HG02623 (cell line): Measurements from ENCODE around the gene SLC2A9.
A peak's percentile ranks its signal among the peaks of the same experiment; 100 is the strongest.
"Not testable (repeated sequence)": the region's sequence is repeated elsewhere in the genome, so short reads cannot be mapped to it uniquely, and the experiment has no call there.

Experiments used
- ATAC-seq: cut with Tn5 transposase; IDR thresholded peaks from one replicate; pipeline ENCODE4 v1.9.1; 2021; ENCODE audit warnings: moderate library complexity; ENCODE audit not compliant: unreplicated experiment

The SLC2A9 gene

DNA sequence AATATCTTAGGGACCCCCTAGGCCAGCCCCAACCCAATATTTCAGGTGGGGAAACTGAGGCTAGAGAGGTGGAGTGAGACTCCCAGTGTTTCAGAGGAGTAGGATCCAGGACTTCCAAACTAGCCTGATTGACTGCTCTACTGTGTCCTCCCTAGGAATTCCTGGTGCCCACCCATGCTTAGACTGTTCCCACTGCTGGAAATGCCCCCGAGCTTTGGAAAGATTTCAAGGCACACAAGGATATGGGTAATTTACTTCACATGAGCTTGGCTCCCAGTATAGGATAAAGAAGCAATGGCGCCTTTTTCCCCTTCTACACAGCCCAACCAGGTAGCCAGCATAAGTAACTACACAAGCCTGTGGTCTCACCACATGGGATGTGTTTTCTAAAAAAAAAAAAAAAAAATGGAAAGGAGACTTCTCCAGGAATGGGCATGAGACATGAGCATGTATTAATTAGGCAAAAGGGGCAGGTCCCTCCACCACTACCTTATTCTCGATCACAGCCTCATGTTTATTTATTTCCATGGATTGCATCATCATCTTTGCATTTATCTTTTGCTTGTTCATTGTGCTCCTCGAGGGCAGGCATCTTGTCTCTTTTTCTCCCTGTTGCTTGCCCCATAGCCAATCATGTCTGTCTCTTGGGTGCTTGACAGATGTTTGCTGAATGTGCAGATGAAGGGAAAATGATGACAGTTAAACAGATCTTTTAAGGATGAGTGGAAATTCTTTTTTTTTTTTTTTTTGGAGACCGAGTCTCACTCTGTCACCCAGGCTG lies 173.1 kb downstream of the SLC2A9 start:
- ATAC-seq, result no peak

DNA sequence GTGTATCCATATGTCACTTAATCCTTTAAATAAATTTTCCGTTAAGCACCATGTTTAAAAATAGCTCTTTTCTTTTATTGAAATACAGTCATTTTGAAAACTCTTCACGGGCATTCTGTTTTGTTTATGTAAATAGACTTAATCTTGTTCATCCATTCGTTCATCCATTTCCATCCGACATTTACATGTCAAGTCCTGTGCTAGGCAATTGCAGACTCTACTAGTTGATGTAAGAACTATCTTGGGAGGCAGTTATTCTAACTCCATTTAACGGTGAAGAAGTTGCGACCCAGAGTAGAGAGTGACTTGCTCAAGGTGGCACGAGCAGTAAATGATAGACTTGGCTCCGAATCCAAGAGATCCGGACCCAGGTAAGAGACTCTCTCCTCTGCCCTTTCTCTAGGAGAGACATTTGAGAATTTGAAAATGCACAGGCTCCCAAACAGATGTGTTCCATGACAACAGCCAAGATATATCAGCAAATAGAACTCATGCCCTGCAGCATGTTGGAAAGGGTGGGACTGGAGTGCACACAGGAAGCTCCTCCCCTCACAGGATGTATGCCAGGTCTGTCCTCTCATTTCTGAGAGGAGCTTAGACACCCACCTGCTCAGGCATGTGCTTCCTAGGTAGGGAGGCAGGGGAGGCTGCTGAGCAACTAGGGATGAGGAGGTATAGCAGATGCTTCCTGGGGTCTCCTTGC lies 175.4 kb downstream of the SLC2A9 start:
- ATAC-seq, result no peak

DNA sequence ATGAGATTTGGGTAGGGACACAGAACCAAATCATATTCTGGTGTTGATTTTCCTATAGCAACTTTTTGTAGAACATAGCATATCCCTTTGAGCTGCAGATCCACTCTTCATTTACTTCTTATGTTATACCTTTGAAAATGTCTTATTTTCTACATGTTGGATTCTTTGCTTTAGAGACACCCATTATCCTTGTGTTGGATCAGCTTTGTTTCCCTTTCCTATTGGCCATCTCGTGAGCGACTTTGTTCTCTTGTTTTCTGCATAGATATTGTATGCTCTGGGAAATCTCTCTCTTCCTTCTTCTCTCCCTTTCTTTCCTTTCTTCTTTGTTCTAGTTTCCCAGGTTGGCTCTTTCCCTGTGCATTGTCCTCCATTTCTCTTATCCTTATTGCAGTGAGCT lies 180.2 kb downstream of the SLC2A9 start:
- ATAC-seq, result no peak

DNA sequence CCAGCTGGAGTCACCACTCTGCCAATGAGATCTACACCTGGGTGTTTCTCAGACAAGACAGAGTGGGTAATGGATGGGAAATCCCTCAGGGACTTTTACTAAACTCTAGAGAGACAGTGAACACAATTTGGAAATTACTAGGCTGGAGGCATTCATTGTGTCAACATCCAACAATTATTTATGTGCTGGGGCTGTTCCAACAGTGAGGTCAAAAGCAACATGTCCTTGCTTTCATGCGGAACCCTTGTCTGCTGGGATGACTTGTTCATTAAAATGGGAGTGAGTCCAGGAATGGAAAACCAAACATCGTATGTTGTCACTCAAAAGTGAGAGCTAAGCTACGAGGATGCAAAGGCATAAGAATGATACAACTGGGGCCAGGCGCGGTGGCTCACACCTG lies 185.9 kb downstream of the SLC2A9 start:
- ATAC-seq, result no peak

DNA sequence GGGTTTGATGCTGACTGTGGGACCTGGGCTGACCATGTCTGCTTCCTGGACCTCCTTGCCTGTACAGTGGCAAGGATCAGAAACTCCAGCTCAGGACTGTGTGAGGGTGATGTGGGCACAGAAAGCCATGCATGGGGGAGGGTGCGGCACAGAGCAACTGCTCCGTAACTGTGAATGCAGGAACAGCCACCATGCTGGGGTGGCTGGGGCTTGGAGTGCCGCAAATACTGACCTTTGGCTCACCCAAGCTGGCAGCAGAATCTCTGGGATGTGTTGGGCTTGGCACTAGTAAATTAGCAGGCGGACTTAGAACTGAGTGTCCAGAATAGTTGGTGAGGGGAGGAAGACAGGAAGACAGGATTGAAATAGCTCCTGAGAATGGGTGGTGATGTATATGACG lies 187.9 kb downstream of the SLC2A9 start:
- no peak for ATAC-seq

DNA sequence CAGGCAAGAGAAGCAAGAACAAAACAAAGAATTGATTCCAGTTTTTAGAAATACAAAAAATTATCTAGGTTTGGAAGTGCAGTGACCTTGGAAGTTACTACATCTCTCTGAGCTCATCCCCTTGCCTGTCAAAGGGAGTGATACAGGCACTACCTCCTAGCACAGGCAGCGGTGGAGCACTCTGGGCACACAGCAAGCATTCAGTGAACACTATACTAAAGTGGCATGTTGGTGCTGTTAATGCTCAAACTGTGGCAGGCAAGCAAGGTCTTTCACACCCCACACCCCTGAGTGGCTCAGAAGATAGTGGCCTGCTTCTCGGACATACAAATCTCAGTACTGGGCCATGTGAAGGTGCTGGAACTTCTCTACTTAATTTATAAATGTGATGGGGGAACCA lies 188.7 kb downstream of the SLC2A9 start:
- ATAC-seq, result no peak

DNA sequence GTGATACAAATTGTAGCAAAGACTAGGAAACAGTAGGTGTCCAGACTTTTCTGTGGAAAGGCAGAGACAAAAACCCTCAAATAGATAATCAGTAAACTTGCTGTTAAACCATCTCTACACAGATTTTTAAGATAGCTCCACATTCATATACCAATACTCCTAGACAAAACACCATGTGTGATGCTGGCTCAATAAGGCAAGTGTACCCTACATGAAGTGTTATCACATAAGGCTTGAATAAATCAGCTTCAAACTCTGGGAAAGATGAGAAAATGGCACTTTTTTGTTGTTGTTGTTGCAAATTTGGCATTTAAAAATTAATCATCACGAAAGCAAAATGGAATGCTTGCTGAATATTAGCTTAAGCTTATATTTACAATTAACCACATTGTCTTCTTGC lies 194.7 kb downstream of the SLC2A9 start:
- no peak for ATAC-seq

DNA sequence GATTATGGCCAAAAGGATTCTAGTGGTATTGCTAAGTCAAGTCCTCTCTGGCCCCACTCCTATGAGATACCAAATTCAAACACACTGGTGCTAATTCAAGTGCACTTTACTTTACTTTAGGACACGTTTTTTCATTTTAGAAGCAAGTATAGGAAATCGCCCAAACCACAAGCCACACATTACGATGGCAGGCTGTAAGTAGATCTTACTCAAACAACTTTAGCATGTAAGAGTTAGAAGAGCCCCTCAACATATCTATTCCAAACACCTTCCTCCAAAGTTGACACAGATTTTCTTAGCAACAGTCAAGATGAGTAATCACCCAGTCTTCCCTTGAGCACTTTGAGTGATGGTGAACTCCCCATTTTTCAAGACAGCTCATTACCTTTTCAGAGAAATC lies 196.2 kb downstream of the SLC2A9 start:
- ATAC-seq, result no peak

DNA sequence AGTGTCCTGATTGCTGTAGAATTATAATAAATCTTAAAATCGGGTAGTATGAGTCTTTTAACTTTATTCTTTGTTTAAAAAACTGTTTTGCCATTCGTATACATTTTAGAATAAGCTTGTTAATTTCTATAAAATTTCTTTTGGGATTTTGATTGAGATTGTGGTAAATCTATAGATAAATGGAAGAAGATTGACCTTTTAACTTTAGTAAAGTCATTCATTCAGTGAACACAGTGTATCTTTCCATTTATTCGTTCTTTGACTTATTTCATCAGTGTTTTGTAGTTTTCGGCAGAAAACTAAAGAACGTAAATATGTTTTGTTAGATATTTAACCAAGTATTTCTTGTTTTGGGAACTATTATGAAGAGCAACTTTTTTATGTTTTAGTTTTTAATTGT lies 201.0 kb downstream of the SLC2A9 start:
- ATAC-seq, result no peak

DNA sequence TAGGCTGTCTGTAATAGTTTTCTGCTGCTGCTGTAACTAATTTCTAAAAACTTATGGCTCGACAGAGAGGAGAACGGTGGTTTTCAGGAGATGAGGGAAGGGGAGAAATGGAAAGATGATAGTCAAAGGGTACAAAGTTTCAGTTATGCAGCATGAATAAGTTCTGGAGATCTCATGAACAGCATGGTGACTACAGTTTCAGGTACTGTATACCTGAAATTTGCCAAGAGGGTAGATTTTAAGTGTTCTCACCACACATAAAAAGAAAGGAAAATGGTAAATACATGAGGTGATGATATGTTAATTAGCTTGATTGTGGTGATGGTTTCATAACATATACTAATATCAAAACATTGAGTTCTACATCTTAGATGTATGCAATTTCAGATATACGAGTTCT lies 205.0 kb downstream of the SLC2A9 start:
- no peak for ATAC-seq

DNA sequence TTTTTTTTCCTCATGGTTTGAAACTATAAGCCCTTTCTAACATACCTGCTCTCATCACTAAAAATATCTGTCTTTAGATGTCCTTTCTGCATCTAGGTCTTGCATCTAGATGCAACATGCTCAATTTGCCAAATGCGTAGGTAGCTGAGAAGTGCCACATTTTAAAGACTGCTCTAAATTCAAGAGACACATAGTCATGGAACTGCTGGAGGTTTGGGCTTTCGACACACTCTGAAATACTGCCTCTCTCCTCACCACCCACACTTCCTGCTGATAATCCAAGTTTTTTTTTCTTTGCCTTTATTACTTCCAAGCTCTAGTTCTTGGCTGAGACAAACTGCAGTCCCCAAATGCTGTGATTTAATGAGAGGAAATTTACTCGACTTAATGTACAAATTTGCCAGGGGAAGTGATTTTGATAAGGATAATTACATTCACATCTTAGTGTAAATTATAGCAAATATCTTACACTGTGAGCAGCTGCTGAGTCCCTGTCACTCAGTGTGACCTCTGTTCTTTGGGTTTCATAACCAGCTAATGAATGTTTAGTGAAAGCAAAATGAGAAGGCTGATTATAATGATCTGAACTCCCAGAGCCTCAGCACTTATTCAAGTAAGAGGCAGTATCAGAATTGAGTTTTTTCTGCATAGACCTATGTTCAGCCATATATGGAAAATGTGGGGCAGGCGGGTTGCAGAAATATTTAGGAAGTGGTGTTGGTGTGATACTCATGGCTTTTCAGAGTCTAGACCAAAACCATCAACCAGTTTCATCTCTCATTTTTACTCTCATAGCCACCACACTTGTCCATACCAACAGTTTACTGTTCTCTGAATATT lies 208.6 kb downstream of the SLC2A9 start:
- ATAC-seq, result peak; percentile 79

DNA sequence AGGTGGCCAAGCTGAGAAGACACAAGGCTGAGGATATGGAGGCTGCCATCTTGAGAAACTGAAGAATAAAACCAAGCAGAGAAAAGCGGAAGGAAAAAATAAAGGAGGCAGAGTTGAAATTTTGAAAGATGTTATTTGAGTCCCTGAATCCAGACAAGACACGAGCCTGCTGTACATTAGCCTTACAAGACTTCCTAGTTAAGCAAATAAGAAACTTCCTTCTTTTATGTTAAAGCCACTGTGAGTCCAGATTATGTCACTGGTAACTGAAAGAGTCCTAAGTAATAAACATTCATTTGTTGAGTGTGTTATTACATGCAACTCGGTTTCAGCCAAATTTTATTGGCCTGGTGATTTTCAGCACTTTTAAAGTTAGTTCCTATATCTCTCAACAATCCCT lies 209.5 kb downstream of the SLC2A9 start:
- ATAC-seq, result no peak

DNA sequence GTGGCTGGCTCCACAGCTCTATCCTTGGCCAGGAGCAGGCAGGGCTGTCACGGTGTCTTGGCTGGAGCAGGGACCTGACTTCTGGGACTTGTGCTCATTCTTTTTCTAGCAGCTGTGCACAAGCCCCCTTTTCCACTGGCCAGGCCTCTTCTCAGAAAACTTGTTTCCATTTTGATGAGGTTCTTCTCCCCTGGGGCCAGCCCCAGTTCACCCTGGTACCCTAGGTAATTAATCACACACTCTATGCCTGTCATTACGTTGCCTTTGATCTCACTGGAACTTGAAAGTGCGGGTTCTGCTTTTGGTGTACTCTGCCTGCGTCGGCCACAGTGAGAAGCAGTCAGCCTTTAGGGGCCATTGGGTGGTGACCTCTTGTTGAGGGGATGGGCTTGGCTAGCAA lies 213.2 kb downstream of the SLC2A9 start:
- no peak for ATAC-seq

DNA sequence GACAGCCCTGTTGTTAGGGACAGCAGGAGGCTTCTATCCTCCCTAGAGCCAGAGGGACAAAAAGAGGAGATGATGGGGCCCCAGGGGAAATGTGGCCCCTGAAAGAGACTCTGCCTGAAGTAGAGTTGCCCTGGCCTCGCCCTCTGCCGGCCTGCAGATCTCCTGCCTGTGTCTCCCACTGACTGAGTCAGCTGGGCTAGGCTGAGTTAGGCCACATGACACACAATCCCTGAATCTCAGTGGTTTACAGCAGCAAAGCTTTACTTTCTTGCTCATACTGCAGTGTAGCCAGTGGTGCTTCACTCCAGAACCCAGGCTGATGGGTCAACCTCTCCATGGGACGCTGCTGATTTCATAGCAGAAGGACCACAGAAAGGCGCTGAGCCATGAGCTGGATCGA lies 216.4 kb downstream of the SLC2A9 start:
- no peak for ATAC-seq

DNA sequence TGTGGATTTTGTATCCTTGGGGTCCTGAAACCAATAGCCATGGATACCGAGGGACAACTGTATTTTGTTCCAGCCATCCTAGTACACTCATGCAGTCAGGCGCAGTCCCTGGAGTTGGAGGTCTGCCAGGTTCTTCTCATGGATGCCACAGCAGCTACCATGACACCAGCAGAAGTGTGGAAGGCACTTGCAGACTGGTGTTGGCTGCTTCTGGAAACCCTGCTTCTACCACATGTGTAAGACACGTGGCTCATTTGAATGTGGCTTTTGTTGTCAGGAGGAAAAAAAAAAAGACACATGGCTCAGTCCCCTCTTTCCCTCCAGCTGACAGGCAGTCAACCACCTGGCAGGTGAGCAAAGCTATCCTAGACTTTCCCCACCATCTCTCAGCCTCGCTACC lies 220.4 kb downstream of the SLC2A9 start:
- no peak for ATAC-seq

DNA sequence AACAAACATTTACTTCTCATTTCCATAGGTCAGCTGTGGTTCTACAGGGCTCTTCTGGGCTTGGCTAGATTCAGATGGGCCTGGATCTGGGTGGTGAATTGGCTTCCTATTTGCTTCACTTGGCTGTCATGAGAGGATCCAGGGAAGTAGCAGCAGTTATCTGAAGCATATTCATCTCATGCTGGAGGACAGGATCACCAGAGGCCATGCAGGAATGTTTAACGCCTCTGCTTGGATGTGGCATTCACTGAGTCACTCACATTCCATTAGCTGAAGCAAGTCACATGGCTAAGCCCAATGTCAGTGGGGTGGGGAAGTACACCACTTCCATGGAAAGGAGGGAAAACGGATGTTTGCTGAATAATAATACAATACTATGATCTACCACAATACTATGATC lies 224.7 kb downstream of the SLC2A9 start:
- ATAC-seq, result not testable (repeated sequence)

DNA sequence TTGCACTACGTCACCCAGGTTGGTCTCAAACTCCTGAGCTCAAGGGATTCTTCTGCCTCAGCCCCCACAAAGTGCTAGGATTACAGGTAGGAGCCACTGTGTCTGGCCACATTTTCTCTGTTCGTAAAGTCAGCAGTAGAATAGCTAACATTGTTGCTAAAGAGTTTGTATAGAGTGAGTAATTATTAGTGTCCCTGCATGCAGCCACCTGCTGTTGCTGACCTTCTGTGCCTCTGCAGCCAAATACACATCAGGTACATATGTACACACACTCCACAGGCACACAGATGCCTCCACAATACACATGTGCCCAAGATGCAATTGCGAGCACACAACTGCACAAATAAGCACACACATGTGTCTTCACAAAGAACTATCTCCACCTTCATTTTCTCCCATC lies 228.9 kb downstream of the SLC2A9 start:
- no peak for ATAC-seq

DNA sequence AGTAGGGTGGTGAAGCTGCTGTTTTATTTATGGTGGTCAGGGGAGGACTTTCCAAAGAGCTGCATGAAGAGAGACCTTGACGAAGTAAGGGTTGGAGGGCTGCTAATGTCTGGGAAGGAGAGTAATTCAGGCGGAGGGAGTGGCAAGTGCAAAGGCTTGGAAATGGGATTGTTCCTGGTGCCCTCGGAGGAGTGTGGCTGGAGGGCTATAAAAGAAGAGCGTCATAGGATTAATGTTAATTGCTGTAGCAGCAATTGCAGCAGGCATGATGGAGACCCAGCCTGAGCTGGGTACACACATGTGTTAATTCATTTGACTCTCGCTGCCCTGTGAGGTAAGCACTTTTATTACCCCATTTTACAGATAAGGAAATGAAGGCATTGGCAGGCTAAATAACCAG lies 235.4 kb downstream of the SLC2A9 start:
- not testable (repeated sequence) for ATAC-seq

DNA sequence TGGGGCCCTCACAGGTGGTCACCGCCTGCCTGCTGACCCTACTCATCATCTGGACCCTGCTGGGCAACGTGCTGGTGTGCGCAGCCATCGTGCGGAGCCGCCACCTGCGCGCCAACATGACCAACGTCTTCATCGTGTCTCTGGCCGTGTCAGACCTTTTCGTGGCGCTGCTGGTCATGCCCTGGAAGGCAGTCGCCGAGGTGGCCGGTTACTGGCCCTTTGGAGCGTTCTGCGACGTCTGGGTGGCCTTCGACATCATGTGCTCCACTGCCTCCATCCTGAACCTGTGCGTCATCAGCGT lies 239.2 kb downstream of the SLC2A9 start:
- ATAC-seq, result no peak

DNA sequence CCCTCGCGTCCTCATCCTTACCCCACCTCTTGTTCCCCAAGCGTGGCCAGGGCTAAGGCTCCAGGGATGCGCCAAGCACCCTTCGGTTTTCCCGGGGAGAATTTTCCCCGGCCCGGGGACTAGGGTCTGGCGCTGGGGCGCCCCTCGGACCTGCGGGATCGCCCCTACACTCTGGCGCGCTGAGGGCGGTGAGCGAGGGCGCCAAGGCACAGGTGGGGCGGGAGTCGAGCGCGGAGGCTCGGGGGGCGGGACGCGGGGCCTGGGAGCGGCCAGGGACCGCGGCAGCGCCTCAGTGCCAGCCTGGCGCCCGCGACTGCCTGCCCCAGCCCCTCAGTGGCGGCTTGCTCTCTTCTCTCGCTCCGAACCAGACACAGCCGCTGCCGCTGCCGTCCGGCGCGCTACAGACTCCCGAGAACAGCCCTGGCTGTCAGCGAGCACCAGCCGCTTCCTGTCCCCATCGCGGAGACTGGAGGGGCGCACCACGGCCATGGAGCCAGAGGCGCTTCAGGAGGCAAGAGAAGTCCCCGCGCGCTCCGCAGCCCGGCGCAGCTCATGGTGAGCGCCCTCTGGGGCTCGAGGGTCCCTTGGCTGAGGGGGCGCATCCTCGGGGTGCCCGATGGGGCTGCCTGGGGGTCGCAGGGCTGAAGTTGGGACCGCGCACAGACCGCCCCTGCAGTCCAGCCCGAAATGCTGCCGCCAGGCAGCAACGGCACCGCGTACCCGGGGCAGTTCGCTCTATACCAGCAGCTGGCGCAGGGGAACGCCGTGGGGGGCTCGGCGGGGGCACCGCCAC lies 239.8 kb downstream of the SLC2A9 start, which contains the start of gene DRD5:
Gene DRD5 (plus strand): TSS at position 292 of the 793 bp plus-strand sequence. CDS start 396 bp downstream, at position 688.
- no peak for ATAC-seq
